Activated naive CD8-positive, alpha-beta T cell treated with anti-CD3 and anti-CD28 coated beads, Interleukin-2, amount 50 U/mL, for 16 hours (primary cell): ENCODE results near the gene MAPK11.

ENCODE experiments used
- DNase-seq: peaks from one replicate; pipeline ENCODE4 v3.0.0-alpha.2; 2020; ENCODE audit warnings: low read depth, low spot score

Gene MAPK11

GRCh38 chr22:50269970-50270665 lies at the start of gene MAPK11:
TSS of gene MAPK11 (minus strand) at chr22:50270380. CDS start at chr22:50270292, 88 bp downstream.
- peak; percentile 38 for DNase-seq

- no peak for DNase-seq
Measured at GRCh38 chr22:50319503-50319951, 49.3 kb upstream of the MAPK11 start.

GRCh38 chr22:50318698-50319411 lies 48.7 kb upstream of the MAPK11 start:
- DNase-seq: no peak

- no peak for DNase-seq
Measured at GRCh38 chr22:50318356-50318697, 48.1 kb upstream of the MAPK11 start.

GRCh38 chr22:50317674-50318073 lies 47.5 kb upstream of the MAPK11 start:
- DNase-seq: no peak

- no peak for DNase-seq
Measured at GRCh38 chr22:50317178-50317577, 47.0 kb upstream of the MAPK11 start.

- no peak for DNase-seq
Measured at GRCh38 chr22:50316114-50317065, 46.2 kb upstream of the MAPK11 start.

GRCh38 chr22:50315289-50316113 lies 45.3 kb upstream of the MAPK11 start:
- DNase-seq: no peak

GRCh38 chr22:50314455-50315288 lies 44.5 kb upstream of the MAPK11 start:
- peak; percentile 61 for DNase-seq

- no peak for DNase-seq
Measured at GRCh38 chr22:50314081-50314454, 43.9 kb upstream of the MAPK11 start.

GRCh38 chr22:50313600-50313999 lies 43.4 kb upstream of the MAPK11 start:
- DNase-seq: no peak

GRCh38 chr22:50313021-50313420 lies 42.8 kb upstream of the MAPK11 start:
- no peak for DNase-seq

- no peak for DNase-seq
Measured at GRCh38 chr22:50312371-50312770, 42.2 kb upstream of the MAPK11 start.

GRCh38 chr22:50311606-50312351 lies 41.6 kb upstream of the MAPK11 start:
- no peak for DNase-seq

GRCh38 chr22:50310949-50311444 lies 40.8 kb upstream of the MAPK11 start:
- DNase-seq: no peak

GRCh38 chr22:50310031-50310722 lies 40.0 kb upstream of the MAPK11 start:
- DNase-seq: no peak

- DNase-seq: no peak
Measured at GRCh38 chr22:50309601-50309991, 39.4 kb upstream of the MAPK11 start.

- DNase-seq: no peak
Measured at GRCh38 chr22:50308986-50309600, 38.9 kb upstream of the MAPK11 start.

- DNase-seq: no peak
Measured at GRCh38 chr22:50308597-50308935, 38.4 kb upstream of the MAPK11 start.
